ENCODE data around the gene KIR2DL1.
"Not testable (repeated sequence)": the region's sequence is repeated elsewhere in the genome, so short reads cannot be mapped to it uniquely, and the experiment has no call there.

Gene KIR2DL1

GRCh38 chr19:54769646-54770045 lies at the start of gene KIR2DL1:
TSS of gene KIR2DL1 (plus strand) at chr19:54769793. CDS start at chr19:54769851, 58 bp downstream.
- not testable (repeated sequence) for DNase-seq (ENCODE audit: low read depth)

GRCh38 chr19:54724142-54724541 lies 45.5 kb upstream of the KIR2DL1 start, which contains the start of gene KIR3DL3:
TSS of gene KIR3DL3 (plus strand) at chr19:54724442. CDS start at chr19:54724497, 55 bp downstream.
- no peak for DNase-seq (ENCODE audit: low read depth)

GRCh38 chr19:54724644-54725043 lies 44.9 kb upstream of the KIR2DL1 start:
- no peak for DNase-seq (ENCODE audit: low read depth)

GRCh38 chr19:54725321-54725720 lies 44.3 kb upstream of the KIR2DL1 start:
- no peak for DNase-seq (ENCODE audit: low read depth)

GRCh38 chr19:54727562-54727961 lies 42.0 kb upstream of the KIR2DL1 start:
- no peak for DNase-seq (ENCODE audit: low read depth)

- no peak for DNase-seq (ENCODE audit: low read depth)
Observed at GRCh38 chr19:54728167-54728566, 41.4 kb upstream of the KIR2DL1 start.

- DNase-seq (ENCODE audit: low read depth): no peak
Observed at GRCh38 chr19:54729416-54730188, 40.0 kb upstream of the KIR2DL1 start.

- no peak for DNase-seq (ENCODE audit: low read depth)
Observed at GRCh38 chr19:54731191-54731590, 38.4 kb upstream of the KIR2DL1 start.

- DNase-seq (ENCODE audit: low read depth): not testable (repeated sequence)
Observed at GRCh38 chr19:54738306-54738705, 31.3 kb upstream of the KIR2DL1 start, which contains the start of gene KIR2DL3. TSS of gene KIR2DL3 (plus strand) at chr19:54738513. CDS start at chr19:54738546, 33 bp downstream.

GRCh38 chr19:54738715-54739114 lies 30.9 kb upstream of the KIR2DL1 start:
- DNase-seq (ENCODE audit: low read depth): no peak

GRCh38 chr19:54739587-54740497 lies 29.8 kb upstream of the KIR2DL1 start:
- no peak for DNase-seq (ENCODE audit: low read depth)

- not testable (repeated sequence) for DNase-seq (ENCODE audit: low read depth)
Observed at GRCh38 chr19:54741950-54742349, 27.6 kb upstream of the KIR2DL1 start.

- not testable (repeated sequence) for DNase-seq (ENCODE audit: low read depth)
Observed at GRCh38 chr19:54744080-54744479, 25.5 kb upstream of the KIR2DL1 start.

- DNase-seq (ENCODE audit: low read depth): not testable (repeated sequence)
Observed at GRCh38 chr19:54747614-54748322, 21.8 kb upstream of the KIR2DL1 start.

GRCh38 chr19:54750276-54750675 lies 19.3 kb upstream of the KIR2DL1 start:
- not testable (repeated sequence) for DNase-seq (ENCODE audit: low read depth)

- DNase-seq (ENCODE audit: low read depth): not testable (repeated sequence)
Observed at GRCh38 chr19:54756204-54757110, 13.1 kb upstream of the KIR2DL1 start.

- DNase-seq (ENCODE audit: low read depth): not testable (repeated sequence)
Observed at GRCh38 chr19:54758577-54758976, 11.0 kb upstream of the KIR2DL1 start.

- DNase-seq (ENCODE audit: low read depth): not testable (repeated sequence)
Observed at GRCh38 chr19:54764219-54764618, 5.4 kb upstream of the KIR2DL1 start.

GRCh38 chr19:54766464-54766863 lies 3.1 kb upstream of the KIR2DL1 start:
- DNase-seq (ENCODE audit: low read depth): not testable (repeated sequence)

- not testable (repeated sequence) for DNase-seq (ENCODE audit: low read depth)
Observed at GRCh38 chr19:54770511-54770910, 918 bp downstream of the KIR2DL1 start.
